Body of pancreas (tissue), 4 donors: ENCODE results near the gene TFDP1. TPM values are rescaled to one million over a fixed set of nuclear protein-coding genes. Genes with fewer than 3 reads are reported as not detected.

Experiments used
- ATAC-seq: fragments of 150-250 bp; one replicate; pipeline ENCODE4 v1.9.1; 2016
- DNase-seq, 4 donors: peaks; one replicate each; pipeline ENCODE4 v3.0.0-alpha.2; 2019
- H3K27ac ChIP-seq, 4 donors: fragments of 200-600 bp; sonication (generic); 1 replicate in 3 of 4; 2 replicates in 1 of 4; pipeline versions ENCODE4 v1.5.1 to v1.6.1; 2016 to 2019; ENCODE audit warnings: mild to moderate bottlenecking in 1 of 4, mixed read lengths in 1 of 4, moderate library complexity in 1 of 4
- H3K27me3 ChIP-seq, 2 donors: fragments of 200-600 bp; sonication (generic); one replicate each; pipeline ENCODE4 v1.6.0; 2016; ENCODE audit warnings: mild to moderate bottlenecking in 1 of 2
- H3K36me3 ChIP-seq, 2 donors: fragments of 200-600 bp; sonication (generic); replicated peaks in 1 of 2; 2 replicates each; pipeline ENCODE4 v1.5.1; 2016; ENCODE audit warnings: low read depth in 2 of 2; ENCODE audit not compliant: insufficient read depth in 1 of 2
- H3K4me1 ChIP-seq: fragments of 200-600 bp; sonication (generic); one replicate; pipeline ENCODE4 v1.6.0; 2016
- H3K4me3 ChIP-seq, 2 donors: fragments of 200-600 bp; sonication (generic); 1 replicate in 1 of 2; 2 replicates in 1 of 2; pipeline ENCODE4 v1.5.1; 2016 to 2019
- H3K9me3 ChIP-seq, 3 donors: fragments of 200-600 bp; sonication (generic); 1 replicate in 2 of 3; 2 replicates in 1 of 3; pipeline ENCODE4 v1.5.1; 2016
- POLR2A ChIP-seq, 3 donors: fragments of 450-650 bp; IDR thresholded peaks; one replicate each; pipeline ENCODE4 v1.6.1; 2016; ENCODE audit warnings: antibody characterized with exemption in 3 of 3, mild to moderate bottlenecking in 2 of 3
- WGBS, 2 donors: methylation state at CpG; one replicate each; pipeline ENCODE4 v1.1.5; 2017; 5-methylcytosine and 5-hydroxymethylcytosine counted together
- intact Hi-C: fragments of 100-400 bp; cut with DNase I; formaldehyde crosslinking; loops from one replicate; pipeline ENCODE4 v1.15.1; 2023
- total RNA-seq, 2 donors: library from RNA; depleted of rRNA; stranded (reverse); fragments of >200 nt; gene quantifications; one replicate each; pipeline ENCODE4 v1.1.0, GENCODE V29; 2016
- TF ChIP-seq, protein P1 (sequence below), 7 experiments: fragments of 450-650 bp in 4 of 7; fragments of 200-600 bp in 3 of 7; sonication (generic) in 3 of 7; IDR thresholded peaks; one replicate each; pipeline ENCODE4 v1.5.1; 2016 to 2019; ENCODE audit warnings: antibody characterized with exemption in 7 of 7

The TFDP1 gene
- total RNA-seq, 2 donors from 2014 or later, result 16.5 to 22.8 TPM

- TF ChIP-seq, protein P1, sequence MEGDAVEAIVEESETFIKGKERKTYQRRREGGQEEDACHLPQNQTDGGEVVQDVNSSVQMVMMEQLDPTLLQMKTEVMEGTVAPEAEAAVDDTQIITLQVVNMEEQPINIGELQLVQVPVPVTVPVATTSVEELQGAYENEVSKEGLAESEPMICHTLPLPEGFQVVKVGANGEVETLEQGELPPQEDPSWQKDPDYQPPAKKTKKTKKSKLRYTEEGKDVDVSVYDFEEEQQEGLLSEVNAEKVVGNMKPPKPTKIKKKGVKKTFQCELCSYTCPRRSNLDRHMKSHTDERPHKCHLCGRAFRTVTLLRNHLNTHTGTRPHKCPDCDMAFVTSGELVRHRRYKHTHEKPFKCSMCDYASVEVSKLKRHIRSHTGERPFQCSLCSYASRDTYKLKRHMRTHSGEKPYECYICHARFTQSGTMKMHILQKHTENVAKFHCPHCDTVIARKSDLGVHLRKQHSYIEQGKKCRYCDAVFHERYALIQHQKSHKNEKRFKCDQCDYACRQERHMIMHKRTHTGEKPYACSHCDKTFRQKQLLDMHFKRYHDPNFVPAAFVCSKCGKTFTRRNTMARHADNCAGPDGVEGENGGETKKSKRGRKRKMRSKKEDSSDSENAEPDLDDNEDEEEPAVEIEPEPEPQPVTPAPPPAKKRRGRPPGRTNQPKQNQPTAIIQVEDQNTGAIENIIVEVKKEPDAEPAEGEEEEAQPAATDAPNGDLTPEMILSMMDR (IDR thresholded peaks at IDR 0.05), result no peak
- no peak for TF ChIP-seq POLR2A (IDR thresholded peaks at IDR 0.05)
- WGBS, 2 donors, result 88% methylated on average over 20 to 21 of the region's 21 CpGs
- no peak overlapping the region for H3K27ac ChIP-seq
- no peaks in the 10 kb centered on the region for H3K27me3 ChIP-seq
- no peak overlapping the region for H3K4me3 ChIP-seq
- DNase-seq, result peak in 1 of 4 donors; percentile 2
- peaks cover 0 to 8% of the 10 kb centered on the region in 2 donors for H3K36me3 ChIP-seq
- no peak for ATAC-seq
- no peaks in the 10 kb centered on the region for H3K4me1 ChIP-seq
- intact Hi-C loops, result no loop called here
- no peaks in the 10 kb centered on the region for H3K9me3 ChIP-seq
Observed at GRCh38 chr13:113537909-113538688, 46.5 kb upstream of the TFDP1 start.

GRCh38 chr13:113538689-113539058 is 45.9 kb upstream of the TFDP1 start:
- peak in 1 of 4 donors; percentile 10 for DNase-seq
- WGBS, 2 donors, result 89 to 94% methylated on average over 28 of the region's 28 CpGs
- intact Hi-C loops, result no loop called here
- H3K36me3 ChIP-seq, result peaks cover 0 to 8% of the 10 kb centered on the region in 2 donors
- no peak for ATAC-seq
- no peaks in the 10 kb centered on the region for H3K9me3 ChIP-seq
- H3K4me3 ChIP-seq, result no peak overlapping the region
- H3K27me3 ChIP-seq, result no peaks in the 10 kb centered on the region
- H3K27ac ChIP-seq, result no peak overlapping the region
- TF ChIP-seq, protein P1 (IDR thresholded peaks at IDR 0.05), result no peak
- no peak for TF ChIP-seq POLR2A (IDR thresholded peaks at IDR 0.05)
- no peaks in the 10 kb centered on the region for H3K4me1 ChIP-seq

GRCh38 chr13:113539176-113539575 is 45.4 kb upstream of the TFDP1 start:
- no peak overlapping the region for H3K4me3 ChIP-seq
- peaks cover 3% of the 10 kb centered on the region for H3K4me1 ChIP-seq
- intact Hi-C loops, result no loop called here
- 93 to 94% methylated on average over 16 to 18 of the region's 18 CpGs for WGBS, 2 donors
- no peak overlapping the region for H3K27ac ChIP-seq
- ATAC-seq (no peak), DNase-seq (no peak)
- peaks cover 0 to 8% of the 10 kb centered on the region in 2 donors for H3K36me3 ChIP-seq
- H3K27me3 ChIP-seq, result no peaks in the 10 kb centered on the region
- no peaks in the 10 kb centered on the region for H3K9me3 ChIP-seq
- no peak for TF ChIP-seq POLR2A (IDR thresholded peaks at IDR 0.05)
- TF ChIP-seq, protein P1 (IDR thresholded peaks at IDR 0.05), result no peak

- TF ChIP-seq, protein P1 (IDR thresholded peaks at IDR 0.05), result no peak
- TF ChIP-seq POLR2A (IDR thresholded peaks at IDR 0.05), result no peak
- H3K36me3 ChIP-seq, result peaks cover 0 to 8% of the 10 kb centered on the region in 2 donors
- WGBS, 2 donors, result 92 to 97% methylated on average over 15 of the region's 15 CpGs
- ATAC-seq, result no peak
- DNase-seq, result no peak
- no peaks in the 10 kb centered on the region for H3K27me3 ChIP-seq
- no peak overlapping the region for H3K27ac ChIP-seq
- H3K4me3 ChIP-seq, result no peak overlapping the region
- H3K9me3 ChIP-seq, result no peaks in the 10 kb centered on the region
- peaks cover 6% of the 10 kb centered on the region for H3K4me1 ChIP-seq
- intact Hi-C loops, result no loop called here
Observed at GRCh38 chr13:113539822-113540221, 44.7 kb upstream of the TFDP1 start.

- no peak for DNase-seq
- Histone ChIP-seq H3K27ac (no peak overlapping the region), H3K27me3 (no peaks in the 10 kb centered on the region), H3K9me3 (no peaks in the 10 kb centered on the region), H3K36me3 (peaks cover 0 to 8% of the 10 kb centered on the region in 2 donors), H3K4me3 (no peak overlapping the region), H3K4me1 (peaks cover 6% of the 10 kb centered on the region)
- intact Hi-C loops, result no loop called here
- TF ChIP-seq POLR2A (IDR thresholded peaks at IDR 0.05), result no peak
- TF ChIP-seq, protein P1 (IDR thresholded peaks at IDR 0.05), result no peak
- 85 to 91% methylated on average over 10 of the region's 10 CpGs for WGBS, 2 donors
- no peak for ATAC-seq
Observed at GRCh38 chr13:113540523-113540922, 44.0 kb upstream of the TFDP1 start.
